Erythroblast (primary cell): ENCODE results near the gene UQCRFS1.

ENCODE experiments used
- DNase-seq, 2 experiments: peaks; one replicate each; lab custom pipeline; 2025; lab: John Stamatoyannopoulos, UW
- GATA1 ChIP-seq: IDR thresholded peaks from 2 replicates; pipeline ENCODE4 v1.6.1; 2011; ENCODE audit warnings: low read depth, mild to moderate bottlenecking, control low read depth, low read length, moderate library complexity
- POLR2A ChIP-seq: IDR thresholded peaks from 2 replicates; pipeline ENCODE4 v1.6.1; 2011; ENCODE audit warnings: mild to moderate bottlenecking, low read length

The UQCRFS1 gene

GRCh38 chr19:29162694-29163093, 50.3 kb downstream of the UQCRFS1 start:
- TF ChIP-seq POLR2A: no peak
- TF ChIP-seq GATA1: no peak

GRCh38 chr19:29155683-29156082, 57.3 kb downstream of the UQCRFS1 start:
- DNase-seq: no peak
- TF ChIP-seq POLR2A (no peak), GATA1 (no peak)

More at GRCh38 chr19:29162694-29163093, 50.3 kb downstream of the UQCRFS1 start:
- DNase-seq: no peak
